Omental fat pad (tissue), 4 donors: Measurements from ENCODE around the gene MYADML2. TPM values are rescaled to one million over a fixed set of nuclear protein-coding genes. Genes with fewer than 3 reads are reported as not detected.

Experiments used
- ATAC-seq: fragments of 150-250 bp; one replicate; pipeline ENCODE4 v1.9.1; 2016; ENCODE audit warnings: mild to moderate bottlenecking, moderate library complexity; ENCODE audit not compliant: low FRiP score
- DNase-seq: peaks from one replicate; pipeline ENCODE4 v3.0.0-alpha.2; 2019; ENCODE audit warnings: low spot score
- CTCF ChIP-seq, 3 donors: fragments of 450-650 bp; IDR thresholded peaks; one replicate each; pipeline ENCODE4 v1.5.1; 2016 to 2017; ENCODE audit warnings: antibody characterized with exemption in 3 of 3, mild to moderate bottlenecking in 3 of 3, moderate library complexity in 2 of 3
- total RNA-seq, 4 donors: library from RNA; depleted of rRNA; stranded (reverse); fragments of >200 nt; gene quantifications; one replicate each; pipeline ENCODE4 v1.1.0, GENCODE V29; 2016

Gene MYADML2
- total RNA-seq, 4 donors from 2014 or later = not detected

- ATAC-seq = no peak
- TF ChIP-seq CTCF (IDR thresholded peaks at IDR 0.05) = no peak
- DNase-seq = no peak
Measured at GRCh38 chr17:81932333-81932983, 14.6 kb downstream of the MYADML2 start.

GRCh38 chr17:81931557-81932332, 15.3 kb downstream of the MYADML2 start:
- no peak for TF ChIP-seq CTCF (IDR thresholded peaks at IDR 0.05)
- no peak for DNase-seq
- no peak for ATAC-seq

- no peak for TF ChIP-seq CTCF (IDR thresholded peaks at IDR 0.05)
- no peak for DNase-seq
- no peak for ATAC-seq
Measured at GRCh38 chr17:81931189-81931556, 15.9 kb downstream of the MYADML2 start.

GRCh38 chr17:81930142-81931125, 16.6 kb downstream of the MYADML2 start:
- no peak for TF ChIP-seq CTCF (IDR thresholded peaks at IDR 0.05)
- DNase-seq (no peak), ATAC-seq (no peak)

- ATAC-seq (no peak), DNase-seq (no peak)
- TF ChIP-seq CTCF (IDR thresholded peaks at IDR 0.05) = no peak
Measured at GRCh38 chr17:81929253-81930141, 17.5 kb downstream of the MYADML2 start.
